Liver (tissue), 3 donors: Measurements from ENCODE around the gene POLR3A.

Experiments used
- GABPA ChIP-seq, 2 donors: IDR thresholded peaks in 1 of 2; conservative IDR thresholded peaks in 1 of 2; 2 replicates each; pipeline ENCODE4 v1.6.1; 2016; ENCODE audit warnings: antibody characterized with exemption in 2 of 2, mild to moderate bottlenecking in 1 of 2, moderate library complexity in 1 of 2
- SP1 ChIP-seq: IDR thresholded peaks from 2 replicates; pipeline ENCODE4 v1.6.1; 2018; ENCODE audit warnings: antibody characterized with exemption, mild to moderate bottlenecking
- YY1 ChIP-seq: IDR thresholded peaks from 2 replicates; pipeline ENCODE4 v1.6.1; 2016; ENCODE audit warnings: antibody characterized with exemption, mild to moderate bottlenecking
- TF ChIP-seq, protein P1 (sequence below): fragments of 150-350 bp; IDR thresholded peaks from 2 replicates; pipeline ENCODE4 v1.5.1; 2017; ENCODE audit warnings: improper control_type of control experiment, low read depth, low read length; ENCODE audit not compliant: missing input control
- TF ChIP-seq, protein P2 (sequence below): IDR thresholded peaks from 2 replicates; pipeline ENCODE4 v1.6.1; 2016; ENCODE audit warnings: antibody characterized with exemption, mild to moderate bottlenecking
- donor health status: healthy.
- donor health status: healthy.

DNA sequence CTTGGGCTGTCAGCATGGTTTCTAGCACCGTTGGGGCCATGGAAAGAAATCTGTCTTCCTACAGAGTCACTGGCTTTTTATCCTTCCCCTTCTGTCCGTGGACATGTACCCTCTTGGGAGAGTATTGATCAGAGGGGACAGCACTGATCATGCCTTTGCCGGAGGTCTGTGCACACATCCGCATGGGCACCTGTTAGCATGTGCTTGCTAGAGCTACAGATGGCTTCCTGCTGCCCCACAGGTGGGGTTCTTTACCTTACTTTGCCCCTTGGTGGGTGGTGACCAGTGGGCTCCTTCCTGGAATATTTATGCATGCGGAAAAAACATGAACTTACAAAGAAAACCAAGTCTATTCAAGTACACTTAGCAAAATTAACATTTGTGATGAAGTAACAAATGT lies 29.2 kb upstream of the POLR3A start:
- TF ChIP-seq, protein P1, sequence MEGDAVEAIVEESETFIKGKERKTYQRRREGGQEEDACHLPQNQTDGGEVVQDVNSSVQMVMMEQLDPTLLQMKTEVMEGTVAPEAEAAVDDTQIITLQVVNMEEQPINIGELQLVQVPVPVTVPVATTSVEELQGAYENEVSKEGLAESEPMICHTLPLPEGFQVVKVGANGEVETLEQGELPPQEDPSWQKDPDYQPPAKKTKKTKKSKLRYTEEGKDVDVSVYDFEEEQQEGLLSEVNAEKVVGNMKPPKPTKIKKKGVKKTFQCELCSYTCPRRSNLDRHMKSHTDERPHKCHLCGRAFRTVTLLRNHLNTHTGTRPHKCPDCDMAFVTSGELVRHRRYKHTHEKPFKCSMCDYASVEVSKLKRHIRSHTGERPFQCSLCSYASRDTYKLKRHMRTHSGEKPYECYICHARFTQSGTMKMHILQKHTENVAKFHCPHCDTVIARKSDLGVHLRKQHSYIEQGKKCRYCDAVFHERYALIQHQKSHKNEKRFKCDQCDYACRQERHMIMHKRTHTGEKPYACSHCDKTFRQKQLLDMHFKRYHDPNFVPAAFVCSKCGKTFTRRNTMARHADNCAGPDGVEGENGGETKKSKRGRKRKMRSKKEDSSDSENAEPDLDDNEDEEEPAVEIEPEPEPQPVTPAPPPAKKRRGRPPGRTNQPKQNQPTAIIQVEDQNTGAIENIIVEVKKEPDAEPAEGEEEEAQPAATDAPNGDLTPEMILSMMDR: no peak
- TF ChIP-seq YY1 (no peak), GABPA (IDR thresholded peaks at IDR 0.05 in 1 of 2, conservative IDR thresholded peaks at IDR 0.05 in 1 of 2) (no peak), SP1 (no peak)
- TF ChIP-seq, protein P2, sequence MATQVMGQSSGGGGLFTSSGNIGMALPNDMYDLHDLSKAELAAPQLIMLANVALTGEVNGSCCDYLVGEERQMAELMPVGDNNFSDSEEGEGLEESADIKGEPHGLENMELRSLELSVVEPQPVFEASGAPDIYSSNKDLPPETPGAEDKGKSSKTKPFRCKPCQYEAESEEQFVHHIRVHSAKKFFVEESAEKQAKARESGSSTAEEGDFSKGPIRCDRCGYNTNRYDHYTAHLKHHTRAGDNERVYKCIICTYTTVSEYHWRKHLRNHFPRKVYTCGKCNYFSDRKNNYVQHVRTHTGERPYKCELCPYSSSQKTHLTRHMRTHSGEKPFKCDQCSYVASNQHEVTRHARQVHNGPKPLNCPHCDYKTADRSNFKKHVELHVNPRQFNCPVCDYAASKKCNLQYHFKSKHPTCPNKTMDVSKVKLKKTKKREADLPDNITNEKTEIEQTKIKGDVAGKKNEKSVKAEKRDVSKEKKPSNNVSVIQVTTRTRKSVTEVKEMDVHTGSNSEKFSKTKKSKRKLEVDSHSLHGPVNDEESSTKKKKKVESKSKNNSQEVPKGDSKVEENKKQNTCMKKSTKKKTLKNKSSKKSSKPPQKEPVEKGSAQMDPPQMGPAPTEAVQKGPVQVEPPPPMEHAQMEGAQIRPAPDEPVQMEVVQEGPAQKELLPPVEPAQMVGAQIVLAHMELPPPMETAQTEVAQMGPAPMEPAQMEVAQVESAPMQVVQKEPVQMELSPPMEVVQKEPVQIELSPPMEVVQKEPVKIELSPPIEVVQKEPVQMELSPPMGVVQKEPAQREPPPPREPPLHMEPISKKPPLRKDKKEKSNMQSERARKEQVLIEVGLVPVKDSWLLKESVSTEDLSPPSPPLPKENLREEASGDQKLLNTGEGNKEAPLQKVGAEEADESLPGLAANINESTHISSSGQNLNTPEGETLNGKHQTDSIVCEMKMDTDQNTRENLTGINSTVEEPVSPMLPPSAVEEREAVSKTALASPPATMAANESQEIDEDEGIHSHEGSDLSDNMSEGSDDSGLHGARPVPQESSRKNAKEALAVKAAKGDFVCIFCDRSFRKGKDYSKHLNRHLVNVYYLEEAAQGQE: no peak
